Umbilical cord (tissue), 2 donors: ENCODE measurements around the gene TBX3. TPM values are rescaled to one million over a fixed set of nuclear protein-coding genes. Genes with fewer than 3 reads are reported as not detected.

Source experiments
- DNase-seq: peaks from one replicate; pipeline ENCODE4 v3.0.0-alpha.2; 2015; ENCODE audit warnings: low spot score
- total RNA-seq: library from RNA; depleted of rRNA; stranded (reverse); fragments of >200 nt; gene quantifications from one replicate; pipeline ENCODE4 v1.2.3, GENCODE V29; 2014; ENCODE audit warnings: low replicate concordance; ENCODE audit not compliant: insufficient read depth

TBX3 gene
- total RNA-seq, 1 donor from 2014 or later = 8.2 TPM

- DNase-seq = no peak
These were observed 12.7 kb upstream of the TBX3 start for GRCh38 chr12:114696443-114697242.

GRCh38 chr12:114695305-114695592 is 11.3 kb upstream of the TBX3 start:
- DNase-seq = no peak

GRCh38 chr12:114694436-114695304 is 10.7 kb upstream of the TBX3 start:
- no peak for DNase-seq

DNA sequence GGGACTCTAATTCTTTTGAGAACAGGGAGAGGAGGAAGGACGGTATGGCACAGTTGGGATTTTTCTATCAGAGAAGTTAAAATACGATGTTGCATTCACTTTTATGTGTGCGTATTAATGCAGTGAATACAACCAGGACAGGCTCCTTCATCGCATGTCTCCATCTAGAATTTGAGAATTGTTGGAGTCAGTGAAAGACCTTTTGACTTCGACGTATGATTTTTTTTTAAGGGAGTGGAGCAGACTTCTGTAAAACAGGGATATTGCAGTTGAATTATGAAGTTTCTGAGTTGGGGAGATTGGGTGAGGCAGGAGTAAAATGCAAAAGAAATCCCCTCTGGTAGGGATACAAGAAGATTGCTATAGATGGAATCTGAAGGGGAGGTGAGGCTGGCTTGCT is 9.6 kb upstream of the TBX3 start:
- DNase-seq = no peak

DNA sequence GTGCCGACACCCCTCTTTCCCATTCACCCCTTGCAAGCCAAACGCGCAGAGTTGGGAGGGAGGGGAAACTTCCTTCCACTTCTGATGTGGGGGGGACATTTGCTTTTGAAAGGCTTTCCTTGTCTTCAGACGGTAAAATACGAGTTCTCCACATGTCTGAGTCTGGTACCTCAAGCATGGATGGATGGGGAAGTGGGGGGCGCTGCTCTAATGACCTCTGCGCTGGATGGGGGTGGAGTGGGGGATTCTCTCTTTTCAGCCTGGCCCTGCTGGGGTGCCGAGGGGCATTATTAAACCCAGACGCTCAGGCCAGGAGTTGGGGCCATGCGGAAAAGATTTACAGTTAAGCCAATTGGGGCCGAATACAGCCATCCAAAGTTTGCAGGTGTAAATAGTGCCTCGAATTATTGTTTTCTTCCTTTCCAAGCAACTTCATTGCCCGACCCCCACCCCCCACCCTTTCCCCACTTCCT is 9.1 kb upstream of the TBX3 start:
- no peak for DNase-seq

GRCh38 chr12:114692186-114693058 is 8.4 kb upstream of the TBX3 start:
- DNase-seq = peak; percentile 58

DNA sequence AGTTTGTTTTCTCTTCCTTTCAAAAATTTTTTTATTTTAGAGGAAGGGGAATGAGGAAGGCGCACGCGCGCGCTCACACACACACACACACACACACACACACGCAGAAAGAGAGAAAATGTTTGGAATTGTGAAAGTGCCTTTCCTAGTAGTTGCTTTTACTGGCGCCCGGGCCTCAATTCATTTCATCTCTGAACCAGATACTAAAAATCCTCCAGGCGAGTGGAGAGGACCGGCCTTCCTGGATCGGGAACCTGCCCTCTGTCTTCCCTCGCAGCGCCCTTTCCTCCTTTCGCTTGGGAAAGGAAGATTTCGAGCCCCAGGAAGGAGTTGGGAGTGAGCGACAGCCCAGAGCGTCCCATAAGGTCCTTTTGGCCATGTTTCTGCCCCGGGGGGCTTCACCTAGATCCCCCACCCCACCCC is 7.8 kb upstream of the TBX3 start:
- DNase-seq = no peak

GRCh38 chr12:114691196-114691595 is 7.2 kb upstream of the TBX3 start:
- no peak for DNase-seq

DNA sequence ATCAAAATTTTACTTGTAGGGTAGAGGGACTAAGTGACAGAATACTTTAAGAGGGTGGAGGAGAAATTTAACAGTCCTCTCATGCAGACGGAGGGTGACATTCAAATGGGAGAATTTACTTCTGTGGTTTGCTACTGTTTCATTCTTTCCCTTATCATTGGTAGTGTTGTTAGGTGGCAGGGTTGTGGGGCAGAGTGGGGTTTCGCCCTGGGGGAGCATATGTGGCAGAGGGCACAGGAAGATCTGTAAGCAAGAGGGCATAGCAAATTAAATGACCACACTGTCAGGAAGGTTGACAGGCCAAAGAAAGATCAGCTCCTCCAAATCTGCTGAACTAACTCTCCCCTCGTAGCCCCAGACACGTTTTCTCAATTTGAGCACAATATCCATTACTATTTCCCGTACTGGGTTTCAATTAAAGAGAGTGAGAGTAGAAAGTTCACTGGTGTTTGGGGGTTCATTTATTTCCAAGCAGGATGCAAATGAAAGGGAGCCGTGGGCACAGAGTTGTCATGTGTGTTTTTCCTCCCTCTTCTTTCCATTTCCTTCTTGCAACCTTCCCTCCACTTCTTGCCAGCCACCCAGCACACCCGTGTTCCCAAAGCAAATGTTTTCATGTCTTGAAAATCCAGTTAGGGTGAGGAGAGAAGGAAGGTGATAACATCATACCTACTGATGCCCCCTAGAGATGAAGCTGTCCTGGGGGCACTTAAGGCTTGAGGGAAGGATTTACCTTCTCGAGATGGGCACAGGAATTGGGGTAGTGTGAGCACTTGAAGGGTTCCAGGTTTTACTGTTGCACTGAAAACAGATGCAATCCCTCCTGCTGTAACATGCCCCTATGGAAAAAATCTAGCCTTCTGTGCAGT is 6.5 kb upstream of the TBX3 start:
- no peak for DNase-seq

DNA sequence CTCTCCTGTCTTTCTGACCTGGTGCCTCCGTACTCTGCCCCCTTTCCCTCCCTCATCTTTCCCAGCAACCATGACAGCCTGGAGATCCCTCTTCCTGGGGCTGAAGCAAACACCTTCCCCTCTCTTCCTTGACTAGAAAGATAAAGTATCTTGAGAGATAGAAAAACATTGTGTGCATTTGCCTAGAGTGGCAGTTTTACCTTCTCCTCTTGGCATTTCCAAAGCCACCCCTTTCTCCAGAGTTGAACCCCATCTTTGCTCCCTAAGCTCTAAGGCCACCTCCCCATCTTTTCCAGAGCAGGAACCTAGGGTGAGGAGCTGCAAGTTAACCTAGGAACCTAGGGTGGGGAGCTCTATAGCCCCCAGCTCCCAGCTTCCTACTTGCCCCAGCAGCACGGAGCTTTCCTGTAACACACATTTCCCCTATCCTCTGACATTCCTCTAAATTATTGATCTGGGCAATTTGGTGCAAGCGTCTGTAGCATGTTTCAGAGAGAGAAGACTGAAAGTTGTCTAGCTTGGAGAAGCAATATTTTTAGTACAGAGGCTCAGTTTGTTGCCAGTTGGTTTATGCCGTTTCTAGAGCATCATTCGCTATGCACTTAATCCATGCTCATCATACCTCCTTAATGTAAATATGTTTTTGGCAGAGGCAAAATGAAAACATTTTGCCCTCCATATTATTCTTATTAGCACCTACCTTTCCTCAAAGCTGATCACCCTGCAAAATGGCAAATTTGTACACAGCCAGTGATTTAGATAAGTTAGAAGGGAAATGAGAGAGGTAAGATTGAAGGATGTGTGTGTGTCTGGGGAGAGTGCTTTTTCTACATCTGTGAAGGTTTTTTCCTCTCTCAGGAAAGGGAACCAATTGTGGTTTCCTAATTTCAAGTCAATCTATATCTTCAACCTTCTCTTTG is 5.4 kb upstream of the TBX3 start:
- no peak for DNase-seq

DNA sequence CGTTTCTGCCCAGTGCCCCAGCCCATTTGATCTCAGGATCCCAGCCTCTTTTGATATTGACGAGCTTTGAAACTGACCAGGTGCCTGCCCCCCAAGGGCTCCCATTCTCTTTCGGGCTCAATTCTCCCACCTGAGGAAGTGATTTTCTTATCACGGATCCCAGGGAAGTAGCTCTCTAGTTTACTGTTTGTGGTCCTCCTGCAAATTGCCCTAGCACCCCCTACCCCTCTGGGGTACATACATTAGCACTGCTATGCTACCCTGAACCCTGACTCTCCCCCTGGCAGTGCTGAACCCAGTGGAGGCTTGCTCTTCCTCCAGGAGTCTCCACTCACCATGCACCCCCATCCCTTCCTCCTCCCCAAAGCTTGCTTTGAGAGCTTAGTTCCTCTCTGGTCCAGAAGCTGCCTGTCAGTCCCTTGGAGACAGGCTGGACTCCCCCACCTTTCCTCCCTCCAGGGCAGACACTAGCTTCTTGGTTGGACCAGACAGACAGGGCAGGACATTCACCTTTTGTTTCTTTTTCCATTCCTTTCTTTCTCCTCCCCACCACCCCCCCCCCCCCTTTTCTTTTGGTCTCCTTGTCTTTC is 4.4 kb upstream of the TBX3 start:
- DNase-seq = no peak

DNA sequence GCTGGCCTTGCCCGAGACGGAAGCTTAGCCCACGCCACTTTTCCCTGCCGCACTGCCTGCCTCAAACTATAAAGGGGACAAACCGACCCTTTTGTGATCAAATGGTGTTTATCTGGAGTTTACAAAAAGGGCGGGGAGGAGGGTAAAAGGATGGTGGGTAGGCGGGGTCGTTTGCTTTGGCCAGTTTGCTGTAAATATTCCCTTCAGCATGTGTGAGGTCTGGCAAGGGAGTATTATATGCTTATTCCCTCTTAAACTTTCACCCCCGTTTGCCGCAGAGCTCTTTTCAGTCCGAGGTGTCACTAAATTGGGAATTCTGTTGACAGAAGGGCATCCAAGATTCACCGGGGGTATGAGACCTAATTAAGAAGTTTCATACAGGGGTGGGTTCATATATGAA is 3.8 kb upstream of the TBX3 start:
- DNase-seq = no peak

DNA sequence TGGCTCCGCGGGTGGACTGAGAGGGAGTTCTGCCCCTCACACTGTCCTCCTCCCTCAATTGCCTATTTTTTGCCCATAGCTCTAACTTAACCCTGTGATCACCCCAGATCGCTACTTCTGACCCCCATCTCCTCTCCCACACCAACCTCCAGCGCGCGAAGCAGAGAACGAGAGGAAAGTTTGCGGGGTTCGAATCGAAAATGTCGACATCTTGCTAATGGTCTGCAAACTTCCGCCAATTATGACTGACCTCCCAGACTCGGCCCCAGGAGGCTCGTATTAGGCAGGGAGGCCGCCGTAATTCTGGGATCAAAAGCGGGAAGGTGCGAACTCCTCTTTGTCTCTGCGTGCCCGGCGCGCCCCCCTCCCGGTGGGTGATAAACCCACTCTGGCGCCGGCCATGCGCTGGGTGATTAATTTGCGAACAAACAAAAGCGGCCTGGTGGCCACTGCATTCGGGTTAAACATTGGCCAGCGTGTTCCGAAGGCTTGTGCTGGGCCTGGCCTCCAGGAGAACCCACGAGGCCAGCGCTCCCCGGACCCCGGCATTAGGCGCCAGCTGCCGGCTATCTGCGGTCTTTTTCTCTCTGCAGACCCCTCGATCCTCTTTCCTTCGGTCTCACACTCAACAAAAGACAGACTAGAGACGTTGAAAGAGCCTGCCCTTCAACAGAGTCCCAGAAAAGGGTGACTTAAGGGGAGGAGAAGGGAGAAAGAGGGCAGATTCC is 3.0 kb upstream of the TBX3 start:
- DNase-seq = no peak

DNA sequence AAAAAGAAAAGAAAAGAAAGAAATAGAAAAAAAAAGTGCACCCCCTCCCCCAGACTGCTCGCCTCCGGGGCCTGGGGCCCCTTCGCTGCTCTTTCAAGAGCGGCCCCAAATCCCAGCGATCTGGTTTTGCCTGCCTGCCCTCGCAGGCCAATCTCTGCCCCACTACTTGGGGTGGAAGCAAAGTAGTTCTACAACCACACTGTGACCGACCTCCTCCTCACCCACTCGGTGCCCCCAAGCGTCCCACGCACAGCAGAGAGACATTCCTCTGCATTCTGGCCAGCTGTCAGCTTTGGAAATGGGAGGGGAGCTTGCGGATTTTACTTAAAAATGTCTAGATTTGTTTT is 2.4 kb upstream of the TBX3 start:
- no peak for DNase-seq

- DNase-seq = no peak
These were observed 1.9 kb upstream of the TBX3 start for GRCh38 chr12:114685869-114686268.

DNA sequence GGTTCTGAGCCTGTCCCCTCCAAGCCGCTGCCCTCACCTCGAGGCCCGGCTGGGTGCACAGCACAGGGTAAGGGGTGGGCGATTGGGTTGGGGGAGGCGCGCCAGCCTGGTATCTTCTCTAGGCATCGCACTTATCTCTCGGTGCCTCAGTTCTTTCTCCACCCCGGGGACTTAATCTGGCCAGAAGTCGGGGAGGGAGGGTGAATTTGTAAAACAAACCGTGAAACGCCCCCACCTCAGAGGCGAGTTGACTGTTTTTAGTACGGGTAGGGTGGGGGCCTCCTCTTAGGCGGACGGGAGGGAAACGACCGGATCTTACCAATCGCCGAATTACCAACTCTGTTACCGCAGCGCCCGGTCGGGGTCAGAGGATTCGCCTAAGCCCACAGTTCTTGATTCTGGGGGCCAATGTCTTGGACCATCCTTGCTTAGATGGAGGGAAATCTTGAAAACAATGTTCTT is 1.4 kb upstream of the TBX3 start:
- no peak for DNase-seq

- DNase-seq = no peak
These were observed 897 bp upstream of the TBX3 start for GRCh38 chr12:114684870-114685273.

DNA sequence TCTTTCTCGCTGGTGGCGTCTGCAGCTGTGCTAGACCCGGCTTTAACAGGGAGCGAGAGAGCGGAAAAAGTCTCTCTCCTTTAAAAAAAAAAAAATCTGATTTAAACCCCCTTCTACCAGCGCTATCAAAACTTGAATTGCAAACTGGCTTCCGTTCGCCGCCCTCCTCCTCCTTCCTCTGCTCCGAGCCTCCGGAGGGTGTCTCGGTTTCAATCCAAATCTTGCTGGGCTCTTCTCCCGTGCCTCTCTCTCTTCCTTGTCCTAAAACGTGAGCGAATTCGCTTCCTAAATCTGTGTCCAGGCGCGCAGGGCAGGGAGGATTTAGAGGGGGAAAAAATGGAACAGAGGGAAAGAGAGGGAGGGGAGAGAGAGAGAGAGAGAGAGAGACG is 272 bp downstream of the TBX3 start:
- no peak for DNase-seq
